NK-92 (cell line): Measurements from ENCODE around the gene SMARCA2.

Experiments used
- DNase-seq: peaks from one replicate; lab custom pipeline; 2025; ENCODE audit not compliant: unreplicated experiment; lab: John Stamatoyannopoulos, UW

The SMARCA2 gene

DNA sequence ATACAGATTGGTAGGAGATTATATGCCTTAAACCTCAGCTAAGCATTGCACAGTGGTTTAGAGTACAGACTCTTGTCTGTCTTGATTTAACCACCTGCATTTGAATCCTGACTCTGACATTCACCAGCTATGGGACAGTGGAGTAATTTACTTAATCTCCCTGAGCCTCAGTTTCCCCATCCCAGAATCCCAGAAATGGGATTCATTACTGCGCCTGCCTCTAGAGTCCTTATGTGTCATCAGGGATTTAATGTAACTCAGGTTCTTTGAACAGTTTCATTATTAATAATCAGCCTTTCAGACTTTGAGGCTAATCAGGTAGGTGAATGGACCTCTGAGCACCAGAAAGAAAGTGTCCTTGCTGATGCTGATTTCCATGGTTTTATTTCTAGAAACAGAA is 149.1 kb downstream of the SMARCA2 start:
- DNase-seq, result no peak

DNA sequence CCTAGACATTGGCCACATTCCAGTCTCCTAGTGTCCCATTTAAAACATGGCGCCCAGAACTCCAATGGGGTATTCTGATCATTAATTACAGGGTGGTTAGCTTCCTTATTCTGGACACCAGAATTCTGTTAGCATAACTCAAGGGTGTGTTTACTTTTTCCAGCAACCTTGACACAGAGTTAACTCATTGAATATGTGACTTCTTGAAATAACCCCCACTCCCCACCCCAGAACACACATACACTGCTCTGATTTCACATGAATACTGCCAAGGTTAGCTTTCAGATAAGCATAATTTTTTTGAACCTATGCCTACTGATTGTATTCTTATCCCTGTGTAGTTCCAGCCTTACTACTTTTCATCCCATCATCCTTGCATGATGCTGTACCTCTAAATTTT is 151.1 kb downstream of the SMARCA2 start:
- no peak for DNase-seq

DNA sequence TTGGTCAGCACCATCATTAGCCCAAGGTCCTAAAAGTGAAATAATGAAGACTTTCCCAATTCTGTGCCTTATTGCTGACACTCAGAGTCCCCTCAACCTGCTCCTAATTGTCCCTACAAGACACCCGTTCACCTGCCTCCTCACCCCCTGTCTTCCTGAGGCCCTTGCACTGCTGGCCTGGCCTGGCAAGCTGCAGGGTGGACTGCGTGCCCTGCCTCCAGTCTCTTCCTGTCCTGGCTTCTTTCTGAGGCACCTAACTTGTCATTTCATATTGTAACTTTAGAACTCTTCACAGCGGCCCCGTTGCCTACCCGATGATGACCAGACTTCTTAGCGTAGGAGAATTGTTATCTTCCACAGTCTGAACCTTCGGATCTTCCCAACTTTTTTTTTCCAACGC is 153.9 kb downstream of the SMARCA2 start:
- no peak for DNase-seq

DNA sequence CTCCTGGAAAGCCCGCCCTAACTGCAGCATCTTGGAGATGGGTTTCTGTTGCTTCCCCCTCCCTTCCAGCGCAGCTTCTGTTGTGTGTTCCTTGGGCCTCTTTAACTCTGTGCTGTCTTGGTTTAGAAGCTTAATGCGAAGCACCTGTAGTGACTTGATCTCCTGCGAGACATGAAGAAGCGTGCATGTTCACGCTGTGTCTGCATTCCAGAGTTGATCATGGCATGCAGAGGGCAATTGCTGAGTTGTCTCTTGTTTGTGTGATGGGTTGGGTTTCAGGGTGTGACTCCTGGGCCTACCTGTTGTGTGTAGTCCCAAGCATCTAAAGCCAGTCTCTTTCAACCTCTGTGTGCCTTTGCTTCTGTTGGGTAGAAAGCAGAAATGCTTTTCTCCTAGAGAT is 155.6 kb downstream of the SMARCA2 start:
- no peak for DNase-seq

DNA sequence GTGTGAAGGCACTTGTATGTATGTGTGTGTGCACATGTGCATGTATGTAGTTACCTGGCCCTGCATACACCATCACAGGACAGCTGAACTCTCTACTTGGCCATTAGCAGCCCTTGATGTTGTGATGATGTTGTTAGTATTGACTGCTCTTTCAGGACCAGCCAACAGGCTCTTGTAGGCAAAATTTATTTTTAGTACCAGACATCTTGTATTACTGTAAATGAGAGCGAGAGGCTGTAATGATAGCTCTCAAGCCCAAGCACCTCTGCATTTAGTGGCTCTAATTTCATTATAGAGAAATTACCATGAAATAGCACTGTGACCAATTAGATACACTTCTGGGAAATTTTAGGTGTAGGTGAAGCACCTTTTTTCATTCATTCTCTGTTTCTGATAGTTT is 158.0 kb downstream of the SMARCA2 start:
- no peak for DNase-seq

DNA sequence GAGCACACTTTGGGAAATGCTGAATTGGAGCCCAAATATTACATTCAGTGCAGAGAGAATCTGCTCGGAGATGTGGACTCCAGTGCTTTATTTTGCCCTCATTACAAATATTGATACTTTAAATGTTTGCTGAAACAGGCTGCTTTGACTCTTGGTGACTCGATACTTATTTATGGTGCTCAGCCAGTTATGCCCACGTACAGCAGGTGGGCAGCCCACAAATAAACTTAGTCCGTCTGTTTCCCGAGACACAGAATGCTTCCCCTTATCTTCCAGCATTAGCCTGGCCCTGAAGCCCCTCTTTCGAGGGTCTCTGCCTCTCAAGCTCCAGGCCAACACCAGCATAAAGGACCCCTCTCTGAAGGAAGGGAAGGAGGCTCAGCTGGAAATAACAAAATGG is 158.7 kb downstream of the SMARCA2 start:
- DNase-seq, result no peak

DNA sequence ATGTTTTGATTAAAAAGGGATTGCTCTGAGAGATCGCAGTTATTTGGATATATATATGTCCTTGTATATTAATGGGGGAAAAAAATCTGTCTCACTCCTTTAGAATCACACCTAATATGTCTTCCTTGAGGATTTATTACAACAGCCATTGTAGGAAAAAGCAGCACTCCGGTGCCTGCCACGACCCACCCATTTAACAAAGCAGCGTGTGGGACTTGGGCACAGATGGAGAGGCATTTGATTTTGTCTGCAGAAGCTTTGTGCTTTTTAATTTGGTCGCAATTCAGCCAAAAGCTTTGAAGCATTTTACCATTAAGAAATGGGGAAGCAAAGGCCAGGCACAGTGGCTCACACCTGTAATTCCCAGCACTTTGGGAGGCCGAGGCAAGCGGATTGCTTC is 159.2 kb downstream of the SMARCA2 start:
- DNase-seq, result no peak

DNA sequence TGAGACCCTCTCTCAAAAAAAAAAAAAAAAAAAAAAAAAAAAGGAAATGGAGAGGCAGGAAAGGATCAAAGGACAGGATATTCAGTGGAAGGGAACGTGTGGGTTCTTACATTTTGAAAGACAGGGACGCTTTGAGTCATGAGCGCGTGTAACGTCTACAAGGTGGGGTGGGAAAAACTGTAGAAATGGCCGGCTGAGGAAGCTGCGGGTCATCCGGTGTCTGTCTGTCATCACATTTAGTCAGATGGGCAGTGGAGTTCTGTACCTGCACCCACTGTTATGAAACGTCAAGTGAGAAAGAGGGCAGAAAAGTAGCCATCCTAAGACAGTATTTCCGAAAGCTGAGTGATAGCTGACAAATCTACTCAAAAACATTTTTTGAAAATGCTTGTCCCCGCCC is 159.8 kb downstream of the SMARCA2 start:
- no peak for DNase-seq

DNA sequence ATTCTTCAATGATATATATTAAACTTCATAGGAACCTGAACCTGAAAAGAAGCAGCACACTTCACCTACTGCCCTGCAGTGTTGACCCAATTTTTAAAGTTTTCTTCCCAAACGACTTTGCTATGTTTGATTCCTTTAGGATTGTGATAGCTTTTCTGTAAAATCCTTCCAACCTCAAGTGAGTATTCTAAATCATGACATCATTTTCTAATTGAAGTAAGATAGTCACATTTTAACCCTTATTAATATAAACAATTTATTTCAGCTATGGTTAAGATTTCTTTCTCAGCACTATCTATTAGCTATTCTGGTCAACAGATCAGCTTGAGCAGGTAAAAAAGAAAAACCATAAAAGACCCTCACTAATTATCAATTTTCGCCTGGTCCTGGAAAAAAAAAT is 162.0 kb downstream of the SMARCA2 start:
- no peak for DNase-seq

DNA sequence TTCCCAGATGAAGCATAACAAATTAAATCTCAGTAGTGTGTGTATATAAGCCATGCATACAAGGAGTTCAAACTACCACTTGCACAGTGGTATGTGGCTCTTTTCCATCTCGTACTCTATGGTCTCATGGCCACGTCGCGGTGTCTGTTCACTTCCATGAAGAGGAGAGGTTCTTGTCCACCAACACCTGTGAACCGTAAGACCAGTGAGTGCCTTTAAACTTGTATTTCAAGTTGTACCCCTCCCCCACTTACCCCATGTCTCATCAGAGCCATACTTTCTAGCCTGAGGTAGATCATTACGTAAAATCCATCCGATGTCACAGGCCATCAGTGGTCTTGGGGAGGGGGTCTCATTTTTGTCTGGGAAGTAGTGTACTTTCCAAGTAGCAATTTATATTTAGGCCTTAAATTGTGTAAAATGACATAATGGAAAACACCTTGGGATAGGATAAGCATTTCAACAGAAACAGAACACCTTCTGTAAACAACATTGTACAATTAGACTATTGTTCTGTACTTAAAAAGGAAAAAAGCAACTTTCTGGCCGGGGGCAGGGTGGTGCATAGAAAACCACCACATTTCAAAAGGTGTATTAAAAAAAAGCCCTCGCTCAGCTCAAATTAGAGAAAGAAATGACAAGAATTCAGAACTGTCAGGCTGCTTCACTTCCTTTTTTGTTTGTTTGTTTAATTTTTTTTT is 163.0 kb downstream of the SMARCA2 start:
- DNase-seq, result no peak

DNA sequence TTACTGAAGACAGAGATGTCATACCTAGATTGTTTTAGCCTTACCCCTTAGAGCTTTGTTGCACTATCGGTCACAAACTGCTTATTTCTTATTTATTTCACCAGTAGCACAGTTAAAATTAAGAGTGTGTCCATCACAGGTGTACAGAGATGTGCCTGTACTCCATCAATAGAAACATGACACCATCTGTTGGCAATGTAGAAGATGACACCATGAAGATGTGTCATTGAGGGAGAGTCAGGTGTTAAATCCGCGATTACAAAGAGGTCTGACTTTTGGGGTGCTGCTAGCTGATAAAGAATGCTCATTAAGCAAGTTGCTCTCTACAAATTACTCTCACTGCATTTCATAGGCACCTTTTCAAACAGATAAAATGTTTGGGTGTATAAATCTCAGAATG is 164.4 kb downstream of the SMARCA2 start:
- DNase-seq, result no peak

DNA sequence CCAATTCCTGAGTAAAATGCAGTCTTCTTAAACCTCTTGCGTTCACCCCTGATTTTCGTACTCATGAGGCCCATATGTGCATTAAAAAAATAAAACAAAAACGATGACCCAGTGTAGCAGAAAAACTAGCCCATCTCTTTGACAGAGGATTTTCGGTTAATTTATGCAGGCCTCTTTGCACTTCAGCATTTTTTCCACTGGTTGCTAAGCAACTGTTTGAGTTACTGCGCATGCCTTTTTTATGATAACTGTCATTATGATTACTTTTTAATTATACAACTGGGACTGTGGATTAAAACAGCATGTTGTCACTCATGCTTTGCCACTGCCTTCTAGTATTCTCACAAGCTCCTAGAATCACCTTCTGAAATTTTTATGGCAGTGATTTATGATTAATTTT is 165.0 kb downstream of the SMARCA2 start:
- no peak for DNase-seq

DNA sequence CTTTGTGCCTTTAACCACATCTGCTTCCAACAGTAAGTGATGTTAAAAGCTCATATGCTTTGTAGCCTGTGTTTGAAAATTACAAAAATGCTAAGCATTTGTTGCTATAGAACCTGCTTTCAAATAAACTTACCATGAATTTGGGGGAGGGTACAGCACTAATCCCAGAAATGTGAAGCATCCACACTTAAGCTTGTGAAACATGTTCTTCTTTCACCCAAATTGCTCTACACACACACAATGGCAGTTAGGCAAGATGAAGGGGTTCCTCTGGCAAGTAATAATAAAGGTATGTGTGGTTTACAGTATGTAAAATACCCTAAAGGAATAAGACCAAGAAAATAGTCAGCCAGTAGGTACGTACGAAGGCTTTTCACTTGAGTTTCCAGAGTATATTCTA is 165.6 kb downstream of the SMARCA2 start:
- DNase-seq, result no peak

DNA sequence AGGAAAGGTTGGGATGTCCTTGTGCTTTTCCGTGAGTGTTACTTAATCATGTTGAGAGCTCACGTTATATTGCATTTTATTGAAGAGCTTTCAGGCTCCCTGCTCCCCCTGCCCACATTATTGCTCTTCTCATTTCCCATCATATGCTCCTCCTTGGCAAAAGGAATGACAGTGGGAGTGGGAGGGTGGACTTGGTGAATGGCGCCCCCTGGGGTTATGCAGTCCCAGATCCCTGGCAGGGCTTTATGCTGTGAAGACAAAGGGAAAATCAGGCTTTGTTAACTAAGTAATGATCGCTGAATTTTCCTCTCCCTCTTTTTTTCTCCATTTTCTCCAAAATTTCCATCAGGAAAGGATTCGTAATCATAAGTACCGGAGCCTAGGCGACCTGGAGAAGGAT is 166.6 kb downstream of the SMARCA2 start:
- no peak for DNase-seq

DNA sequence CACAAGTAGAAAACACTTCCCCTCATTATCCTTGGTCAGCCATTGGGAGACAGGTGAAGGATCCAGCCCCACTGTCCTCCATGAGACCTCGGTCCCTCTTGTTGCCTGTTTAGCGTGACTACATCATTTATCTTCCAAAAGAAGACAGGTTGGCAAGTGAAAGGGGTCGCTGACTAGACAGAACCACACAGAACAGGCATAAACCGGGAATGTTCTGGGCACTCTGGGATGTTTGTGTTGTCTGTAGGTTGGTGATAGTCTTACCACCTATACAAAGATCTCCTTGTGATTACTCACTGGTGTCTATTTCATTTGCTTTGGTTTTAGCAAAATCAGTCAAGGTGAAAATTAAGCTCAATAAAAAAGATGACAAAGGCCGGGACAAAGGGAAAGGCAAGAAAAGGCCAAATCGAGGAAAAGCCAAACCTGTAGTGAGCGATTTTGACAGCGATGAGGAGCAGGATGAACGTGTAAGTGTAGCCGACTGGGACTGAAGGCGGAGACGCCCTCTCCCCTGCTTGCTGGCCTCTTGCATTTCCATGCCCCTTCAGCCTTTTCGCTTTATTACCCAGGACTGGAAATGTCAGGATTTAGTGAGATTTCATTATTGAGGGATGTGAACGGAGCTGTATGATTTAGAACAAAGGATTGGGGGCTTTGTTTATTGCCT is 175.9 kb downstream of the SMARCA2 start:
- DNase-seq, result no peak

DNA sequence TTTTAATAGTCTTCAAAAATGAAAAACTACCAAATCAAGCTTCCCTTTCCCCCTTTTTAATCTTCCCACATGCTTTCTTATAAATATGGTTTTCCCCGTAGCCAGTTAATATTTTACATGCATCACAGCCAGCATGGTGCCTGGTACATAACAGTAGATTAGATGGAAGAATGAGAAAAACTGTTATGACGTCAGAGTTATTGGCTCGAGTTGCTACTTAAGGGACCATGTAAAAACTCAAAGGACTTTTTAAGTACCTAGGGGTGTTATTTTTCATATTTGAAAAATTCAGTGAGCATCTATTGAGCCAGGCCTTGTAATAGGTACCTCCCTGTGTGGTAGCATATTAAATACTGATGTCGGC is 176.4 kb downstream of the SMARCA2 start:
- no peak for DNase-seq

DNA sequence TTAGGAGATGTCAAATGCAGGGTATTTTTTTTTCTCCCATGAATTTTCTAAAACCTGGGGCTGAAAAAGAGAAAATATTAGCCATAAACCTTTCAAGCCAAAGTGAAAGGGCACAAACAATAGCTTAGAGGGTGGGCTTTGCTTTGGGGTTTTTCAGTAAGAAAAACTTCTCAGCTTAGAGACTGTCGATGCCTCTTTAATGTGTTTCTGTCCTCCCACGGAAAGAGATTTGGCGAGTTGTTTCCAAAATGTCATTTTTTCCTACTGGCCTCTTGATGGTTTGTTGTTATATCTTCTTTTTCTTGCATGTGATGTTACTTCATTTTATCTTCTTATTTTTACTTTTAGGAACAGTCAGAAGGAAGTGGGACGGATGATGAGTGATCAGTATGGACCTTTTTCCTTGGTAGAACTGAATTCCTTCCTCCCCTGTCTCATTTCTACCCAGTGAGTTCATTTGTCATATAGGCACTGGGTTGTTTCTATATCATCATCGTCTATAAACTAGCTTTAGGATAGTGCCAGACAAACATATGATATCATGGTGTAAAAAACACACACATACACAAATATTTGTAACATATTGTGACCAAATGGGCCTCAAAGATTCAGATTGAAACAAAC is 177.3 kb downstream of the SMARCA2 start:
- DNase-seq, result no peak

DNA sequence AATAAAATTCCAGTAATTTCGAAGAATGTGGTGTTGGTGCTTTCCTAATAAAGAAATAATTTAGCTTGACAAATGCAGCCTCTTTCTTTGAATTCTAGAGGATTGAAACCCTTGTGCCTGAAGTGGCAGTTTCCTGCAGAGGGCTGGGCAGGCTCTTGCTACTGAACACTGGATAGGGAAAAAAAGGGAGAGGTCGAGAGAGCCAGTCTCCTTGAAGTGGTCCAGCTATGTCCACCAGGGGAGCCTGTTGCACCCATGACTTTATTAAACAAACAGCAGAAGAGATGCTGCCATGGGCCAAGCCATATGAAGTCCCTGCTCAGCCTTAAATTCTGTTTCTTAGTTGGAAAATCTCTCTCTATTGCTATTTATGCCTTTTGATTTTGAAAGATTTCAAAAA is 178.4 kb downstream of the SMARCA2 start:
- no peak for DNase-seq

DNA sequence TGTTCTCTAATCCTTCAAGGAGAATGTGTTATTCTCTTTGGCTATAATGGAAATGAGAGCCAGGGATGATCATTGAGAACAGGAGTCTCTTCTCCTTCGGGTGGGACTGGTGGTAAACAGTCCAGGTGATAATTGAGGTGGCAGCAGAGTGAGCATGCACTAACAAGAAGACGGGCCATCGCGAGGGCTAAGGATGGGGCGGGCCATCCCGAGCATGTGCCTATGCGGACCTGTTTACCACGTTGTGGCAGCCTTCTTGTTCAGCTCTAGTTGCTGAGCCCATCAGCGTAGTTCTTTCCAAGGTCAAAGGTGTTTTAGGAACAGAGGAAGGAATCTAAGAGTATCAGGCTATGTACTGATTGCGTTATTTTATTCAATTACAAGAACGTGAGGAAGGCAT is 180.1 kb downstream of the SMARCA2 start:
- DNase-seq, result no peak

DNA sequence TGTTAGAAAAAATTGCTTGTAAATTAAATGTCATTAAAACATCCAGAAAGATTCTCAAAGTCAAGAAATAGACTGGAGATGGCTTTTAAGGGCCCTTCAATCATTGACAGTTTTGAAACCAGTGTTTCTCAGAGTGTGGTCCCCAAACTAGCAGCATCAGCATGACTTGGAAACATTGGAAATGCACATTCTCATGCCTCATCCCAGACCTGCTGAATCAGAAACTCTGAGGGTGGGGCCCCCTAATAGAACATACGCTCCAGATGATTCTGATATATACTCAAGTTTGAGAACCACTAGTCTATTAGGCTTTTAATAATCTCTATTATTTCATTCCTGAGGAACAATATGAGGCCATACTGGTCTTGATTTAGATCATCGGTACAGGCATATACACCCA is 181.6 kb downstream of the SMARCA2 start:
- no peak for DNase-seq

DNA sequence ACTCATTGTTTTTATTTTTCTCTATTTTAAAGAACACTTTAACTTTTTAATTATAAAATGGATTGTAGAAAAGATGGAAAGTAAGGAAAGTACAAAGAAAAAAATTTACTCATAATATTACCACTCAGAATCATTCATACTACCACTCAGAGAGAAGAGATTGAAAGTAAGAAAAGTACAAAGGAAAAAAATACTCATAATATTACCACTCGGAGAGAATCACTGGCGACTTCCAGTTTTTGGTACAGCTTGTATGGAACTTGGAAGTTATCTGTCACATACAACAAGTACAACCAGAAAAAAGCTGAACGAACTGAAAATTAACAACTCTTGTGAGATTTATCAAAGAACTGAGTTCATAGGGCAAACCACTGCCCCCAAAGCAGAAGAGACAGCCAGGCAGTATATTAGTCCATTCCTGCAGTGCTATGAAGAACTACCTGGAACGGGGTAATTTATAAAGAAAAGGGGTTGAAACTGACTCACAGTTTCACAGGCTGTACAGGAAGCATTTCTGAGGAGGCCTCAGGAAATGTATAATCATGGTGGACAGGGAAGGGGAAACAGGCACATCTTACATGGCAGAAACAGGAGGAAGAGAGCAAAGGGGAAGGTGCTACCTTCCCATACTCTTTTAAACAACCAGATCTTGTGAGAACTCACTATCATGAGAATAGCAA is 183.9 kb downstream of the SMARCA2 start:
- no peak for DNase-seq
